Erythroblast (primary cell): Measurements from ENCODE around the gene B3GALT4.

ENCODE experiments used
- GATA1 ChIP-seq: IDR thresholded peaks from 2 replicates; pipeline ENCODE4 v1.6.1; 2011; ENCODE audit warnings: low read depth, mild to moderate bottlenecking, control low read depth, low read length, moderate library complexity
- POLR2A ChIP-seq: IDR thresholded peaks from 2 replicates; pipeline ENCODE4 v1.6.1; 2011; ENCODE audit warnings: mild to moderate bottlenecking, low read length

GRCh38 chr6:33279257-33279695 is 2.4 kb downstream of the B3GALT4 start:
- no peak for TF ChIP-seq POLR2A
- TF ChIP-seq GATA1 = no peak
